GM21786 (cell line): ENCODE measurements around the gene FAM151B.

ENCODE experiments used
- ATAC-seq: cut with Tn5 transposase; IDR thresholded peaks from one replicate; pipeline ENCODE4 v1.9.1; 2021; ENCODE audit not compliant: unreplicated experiment

The FAM151B gene

DNA sequence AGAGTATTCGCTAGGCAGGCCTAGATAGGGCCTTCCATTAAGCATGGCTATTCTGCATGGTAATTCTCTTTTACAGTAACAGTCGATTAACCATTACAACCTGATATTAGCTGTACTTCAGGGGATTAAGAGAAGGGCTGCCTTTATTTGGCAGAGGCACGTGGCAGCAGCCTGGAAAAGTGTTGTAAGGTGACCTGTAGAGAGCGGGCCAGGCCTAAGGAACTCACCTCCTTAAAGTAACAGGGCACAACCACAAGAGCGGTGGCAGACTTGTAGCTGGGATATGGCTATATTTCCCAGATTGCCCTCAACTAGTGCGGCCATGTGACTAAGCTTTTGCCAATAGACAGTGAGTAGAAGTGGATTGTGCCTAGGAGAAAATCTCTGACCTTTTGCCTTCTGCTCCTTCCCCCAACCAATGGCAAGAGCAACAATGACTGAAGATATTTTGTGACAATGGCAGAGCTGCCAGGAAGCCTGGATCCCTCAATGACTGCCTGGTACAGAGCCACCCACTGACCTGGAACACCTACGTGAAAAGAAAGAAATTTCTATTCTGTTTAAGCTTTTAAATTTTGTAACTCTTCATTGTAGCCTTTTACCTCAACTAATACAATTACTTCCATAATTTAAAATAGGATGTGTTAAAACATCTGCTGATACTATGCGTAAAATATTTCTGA is 101.1 kb downstream of the FAM151B start:
- no peak for ATAC-seq

DNA sequence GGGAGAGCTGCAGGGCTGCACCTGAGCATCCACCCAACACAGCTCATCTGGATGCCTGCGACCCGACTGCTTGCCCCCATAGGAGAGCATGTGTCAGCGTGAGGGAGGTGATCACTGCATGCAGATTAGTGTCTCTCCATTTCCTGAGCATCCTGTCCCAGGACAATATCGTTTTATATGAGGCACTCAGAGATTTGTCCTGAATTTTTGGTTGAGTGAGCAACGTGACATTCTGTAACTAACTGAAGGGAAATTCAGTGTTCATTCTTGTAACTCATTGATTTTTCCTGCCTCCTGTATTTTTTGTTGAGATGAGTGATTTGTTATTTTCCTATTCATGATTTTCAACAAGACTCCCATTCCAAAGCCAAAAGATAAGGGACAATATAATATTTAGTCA is 102.9 kb downstream of the FAM151B start:
- no peak for ATAC-seq

DNA sequence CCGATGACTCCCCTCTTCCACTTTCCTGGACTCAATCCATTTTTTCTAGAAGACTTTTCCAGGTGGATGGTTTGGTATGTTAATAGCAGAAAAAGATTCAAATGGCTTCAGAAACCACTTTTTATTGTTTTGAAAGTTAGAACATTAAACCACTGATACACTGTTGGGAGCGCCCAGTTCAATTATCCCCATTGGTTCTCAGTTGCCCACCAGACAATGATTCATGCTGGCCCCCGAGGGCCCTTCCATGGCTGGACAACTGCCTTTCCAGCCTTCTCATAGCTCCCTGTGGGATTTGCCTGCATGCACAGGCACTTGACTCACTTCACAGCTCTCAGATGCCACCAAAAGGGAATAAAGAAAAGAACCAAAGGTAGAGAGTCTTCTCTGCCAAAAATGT is 103.5 kb downstream of the FAM151B start:
- no peak for ATAC-seq

DNA sequence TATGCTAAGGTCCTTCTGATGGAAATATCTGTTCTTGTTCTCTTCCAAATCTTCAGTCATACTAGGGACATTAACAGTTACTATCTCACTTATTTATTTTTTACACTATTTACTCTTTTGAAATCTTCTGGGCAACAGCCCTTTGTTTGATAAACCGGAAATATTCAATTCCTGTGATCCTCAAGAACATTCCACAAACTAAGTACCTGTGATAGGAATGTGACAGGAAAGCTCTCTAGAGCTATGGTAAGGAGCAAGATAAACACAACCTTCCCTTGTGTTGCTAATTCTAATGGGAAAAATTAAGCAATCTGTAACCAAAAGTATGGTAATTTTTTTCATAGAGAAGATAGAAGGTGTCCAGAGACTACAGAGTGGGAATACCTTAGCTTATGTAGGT is 104.2 kb downstream of the FAM151B start:
- ATAC-seq: no peak
